ENCODE data around the gene IFNGR1.

Gene IFNGR1

DNA sequence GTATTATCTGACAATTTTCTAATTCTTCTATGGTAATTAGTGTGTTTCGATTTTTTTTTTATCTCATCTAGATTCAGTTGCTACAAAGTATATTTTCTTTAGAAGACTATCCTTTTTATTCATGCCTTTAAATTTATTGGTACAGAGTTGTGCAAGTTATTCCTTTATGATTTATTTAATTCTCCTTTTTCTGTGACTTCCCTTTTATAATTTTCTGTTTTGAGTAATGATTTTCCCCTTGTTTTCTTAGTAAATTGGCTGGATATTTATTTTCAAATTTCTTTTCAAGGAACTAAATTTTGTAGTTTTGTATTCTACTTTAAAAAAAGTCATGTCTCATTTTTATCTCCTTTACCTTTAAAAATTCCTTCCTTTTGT, 43.3 kb downstream of the IFNGR1 start:
- DNase-seq (ENCODE audit: low spot score) = no peak

DNA sequence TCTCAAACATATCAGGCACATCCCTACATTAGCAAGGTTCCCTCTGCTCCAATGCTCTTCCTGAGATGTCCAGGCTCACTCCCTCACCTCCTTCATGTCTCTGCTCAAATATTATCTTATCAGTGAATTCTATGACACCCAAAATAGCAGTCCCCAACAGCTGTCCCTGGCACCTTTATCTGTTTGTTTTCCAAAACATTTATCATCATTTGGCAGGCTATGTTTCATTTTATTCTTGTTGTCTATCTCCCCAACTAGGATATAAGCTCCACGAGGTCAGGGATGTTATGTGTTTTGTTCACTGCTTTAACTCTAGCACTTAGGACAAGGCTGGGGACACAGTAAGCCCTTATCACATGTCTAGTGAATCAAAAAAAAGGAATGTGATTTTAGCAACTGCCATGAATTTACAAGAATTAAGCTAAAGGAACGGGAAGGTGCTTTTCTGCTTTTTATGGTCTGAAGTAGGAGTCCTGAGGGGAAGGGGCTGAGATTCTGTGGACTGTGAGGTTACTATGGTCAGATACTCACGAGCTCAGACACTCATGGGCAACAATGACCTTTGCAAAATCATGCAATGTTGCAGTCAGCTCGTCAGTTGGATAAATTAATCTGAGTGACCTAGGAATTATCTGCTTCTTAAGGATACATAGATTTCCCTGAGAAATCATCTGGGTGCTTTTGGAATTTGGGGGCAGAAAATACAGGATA, 43.9 kb downstream of the IFNGR1 start:
- DNase-seq (ENCODE audit: low spot score) = no peak

- no peak for DNase-seq (ENCODE audit: low spot score)
Measured at GRCh38 chr6:137173501-137173900, 45.7 kb downstream of the IFNGR1 start, which contains the start of gene IL22RA2. Gene IL22RA2, minus strand, starts transcription at chr6:137173644. Its CDS starts 11,895 bp downstream, at chr6:137161749.

- no peak for DNase-seq (ENCODE audit: low spot score)
Measured at GRCh38 chr6:137172734-137173431, 46.3 kb downstream of the IFNGR1 start.

GRCh38 chr6:137171824-137172733, 47.1 kb downstream of the IFNGR1 start:
- no peak for DNase-seq (ENCODE audit: low spot score)

DNA sequence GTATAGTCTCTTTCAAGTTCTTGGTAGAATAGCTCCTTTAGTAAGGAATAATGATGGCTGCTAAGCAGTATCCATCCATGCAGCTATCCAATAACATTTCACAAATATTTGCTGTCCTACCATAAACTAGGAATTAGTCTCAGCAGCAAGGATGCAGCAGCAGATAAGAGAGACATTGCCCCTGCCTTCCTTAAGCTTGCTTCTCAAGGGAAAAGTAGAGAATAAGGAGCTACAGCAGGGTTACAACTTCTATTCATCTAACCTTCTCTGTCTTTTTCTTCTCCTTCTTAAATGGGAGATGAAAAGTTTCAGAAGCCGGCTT, 48.2 kb downstream of the IFNGR1 start:
- DNase-seq (ENCODE audit: low spot score) = no peak

GRCh38 chr6:137170266-137171052, 48.7 kb downstream of the IFNGR1 start:
- DNase-seq (ENCODE audit: low spot score) = no peak

- no peak for DNase-seq (ENCODE audit: low spot score)
Measured at GRCh38 chr6:137167702-137168377, 51.3 kb downstream of the IFNGR1 start.

DNA sequence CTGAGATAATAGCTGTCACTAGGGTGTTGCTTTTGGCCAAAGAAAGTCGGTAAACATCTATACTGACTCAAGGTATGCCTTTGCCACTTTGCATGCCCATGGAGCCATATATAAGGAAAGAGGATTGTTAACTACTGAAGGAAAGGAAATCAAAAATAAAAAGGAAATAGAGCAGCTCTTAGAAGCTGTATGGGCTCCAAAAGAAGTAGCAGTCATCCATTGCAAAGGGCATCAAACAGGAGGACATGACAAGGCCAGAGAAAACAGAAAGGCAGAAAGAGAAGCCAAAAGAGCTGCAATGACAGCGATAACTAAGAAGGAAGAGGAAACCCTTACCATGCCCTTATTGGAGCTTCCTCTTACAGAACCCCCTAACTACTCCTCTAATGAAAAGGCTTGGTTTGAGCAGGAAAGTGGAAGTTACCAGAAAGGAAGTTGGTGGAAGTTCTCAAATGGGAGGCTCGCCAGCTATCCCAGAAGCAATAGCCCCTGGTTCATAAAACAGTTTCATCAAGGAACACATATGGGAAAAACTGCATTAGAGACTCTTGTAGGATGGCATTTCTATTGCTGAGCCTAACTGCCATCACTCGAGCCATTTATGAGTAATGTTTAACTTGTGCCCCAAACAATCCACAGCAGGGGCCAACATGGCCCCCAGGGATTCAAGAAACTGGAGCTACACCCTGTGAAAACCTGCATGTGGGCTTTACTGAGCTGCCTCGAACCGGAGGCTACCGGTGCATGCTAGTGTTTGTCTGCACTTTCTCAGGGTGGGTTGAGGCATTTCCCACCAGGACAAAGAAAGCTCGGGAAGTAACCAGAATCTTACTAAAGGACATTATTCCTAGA, 52.7 kb downstream of the IFNGR1 start:
- no peak for DNase-seq (ENCODE audit: low spot score)

DNA sequence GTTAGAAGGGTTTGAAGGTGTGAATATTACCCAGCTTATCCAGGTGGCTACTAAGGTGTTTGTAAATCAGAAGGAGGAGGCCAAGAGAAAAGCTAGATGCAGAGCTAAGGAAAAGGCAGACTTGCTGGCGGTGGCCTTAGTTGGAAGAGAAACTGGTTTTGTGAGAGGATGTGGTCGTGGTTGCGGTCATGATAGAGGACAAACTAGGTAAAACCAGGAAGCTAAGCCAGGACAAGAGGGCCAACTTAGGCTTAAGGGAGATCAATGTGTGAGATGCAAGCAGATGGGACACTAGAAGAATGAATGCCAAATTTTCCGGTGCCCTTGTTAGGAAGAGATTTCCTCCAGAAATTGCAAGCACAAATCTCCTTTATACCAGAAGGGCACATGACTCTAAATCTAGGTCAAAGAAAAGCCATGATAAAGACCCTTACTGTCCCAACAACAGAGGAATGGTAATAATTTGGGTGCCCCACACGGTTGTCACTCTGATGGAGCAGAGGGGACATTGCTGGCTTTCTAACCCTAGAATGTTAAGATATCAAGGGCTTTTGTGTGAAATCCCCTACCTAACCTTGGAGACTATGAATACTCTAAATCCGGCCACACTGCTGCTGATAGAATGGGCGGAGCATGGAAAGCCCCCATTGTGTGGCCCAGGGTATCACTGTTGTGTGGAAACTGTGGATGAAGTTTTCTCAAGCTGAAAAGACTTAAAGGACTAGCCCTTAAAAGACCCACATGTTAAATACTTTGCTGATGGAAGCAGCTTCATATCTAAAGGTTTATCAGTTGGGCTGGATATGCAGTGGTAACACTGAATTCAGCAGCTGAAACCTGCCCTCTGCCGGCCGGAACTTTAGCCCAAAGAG, 53.6 kb downstream of the IFNGR1 start:
- no peak for DNase-seq (ENCODE audit: low spot score)

GRCh38 chr6:137163732-137164318, 55.4 kb downstream of the IFNGR1 start:
- no peak for DNase-seq (ENCODE audit: low spot score)

DNA sequence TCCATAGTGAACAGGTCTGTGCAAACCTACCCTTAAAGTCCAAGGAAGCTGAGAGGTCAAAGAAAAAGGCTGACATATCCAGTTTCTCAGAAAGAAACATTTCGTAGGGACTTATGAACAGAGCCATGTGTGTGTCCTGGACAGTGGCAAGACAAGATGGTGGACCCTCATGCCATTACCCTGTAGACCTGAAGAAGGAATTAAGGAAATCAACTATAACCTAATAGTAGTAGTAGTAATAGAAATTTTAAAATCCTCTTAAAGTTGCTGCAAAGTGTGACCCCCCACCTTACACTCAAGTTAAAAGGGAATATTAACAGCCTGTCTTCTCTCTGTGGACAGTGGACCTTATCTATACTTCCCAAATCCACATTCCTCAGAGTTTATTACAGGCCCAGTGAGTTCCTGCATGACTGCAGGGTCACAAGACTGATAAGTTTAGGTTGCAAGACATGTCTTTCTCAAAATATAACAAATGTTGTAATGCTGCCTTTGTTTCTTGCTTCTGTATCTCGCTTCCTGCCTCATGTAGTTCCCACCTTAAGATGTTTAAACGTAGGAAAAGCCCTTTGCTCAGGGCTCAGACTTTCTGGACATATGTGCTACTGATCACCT, 56.4 kb downstream of the IFNGR1 start:
- no peak for DNase-seq (ENCODE audit: low spot score)

DNA sequence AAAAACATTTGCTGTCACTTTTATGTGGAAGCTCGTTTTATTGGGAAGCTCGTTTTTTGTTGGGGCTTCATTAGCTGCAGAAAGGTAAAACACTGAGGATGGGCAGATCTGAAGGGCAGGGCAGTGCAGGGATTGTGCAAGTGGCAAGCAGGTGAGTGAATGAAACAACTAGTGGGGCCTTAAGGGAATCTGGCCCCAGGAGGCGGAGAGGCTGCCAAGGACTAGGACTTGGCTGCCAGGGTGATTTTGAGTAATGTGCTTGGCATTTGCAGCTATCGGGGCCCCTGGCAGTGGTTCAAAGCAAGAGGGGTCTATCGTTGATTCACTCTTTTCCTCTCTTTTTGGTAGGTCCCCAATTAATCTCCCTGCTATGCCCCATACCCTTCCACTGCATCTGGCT, 57.2 kb downstream of the IFNGR1 start:
- no peak for DNase-seq (ENCODE audit: low spot score)

DNA sequence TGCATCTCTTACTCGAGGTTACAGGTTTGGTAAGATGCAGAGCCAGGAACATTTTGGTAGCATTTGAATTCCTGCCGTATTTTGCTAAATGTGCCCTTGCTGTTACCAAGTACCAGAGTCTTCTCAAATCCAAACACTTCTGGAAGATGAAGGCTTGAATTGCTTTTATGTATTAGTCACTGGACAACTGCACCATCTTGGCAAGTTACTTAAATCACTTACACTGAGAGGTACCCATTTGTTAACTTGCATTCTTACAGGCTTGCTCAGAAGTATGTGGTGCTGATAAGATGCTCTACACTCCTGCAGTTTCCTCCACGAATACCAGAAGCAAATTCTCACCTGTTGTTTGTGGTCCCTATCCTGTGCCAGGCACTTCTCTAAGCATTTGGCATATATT, 58.4 kb downstream of the IFNGR1 start:
- DNase-seq (ENCODE audit: low spot score) = no peak

- DNase-seq (ENCODE audit: low spot score) = no peak
Measured at GRCh38 chr6:137159912-137160311, 59.3 kb downstream of the IFNGR1 start.

DNA sequence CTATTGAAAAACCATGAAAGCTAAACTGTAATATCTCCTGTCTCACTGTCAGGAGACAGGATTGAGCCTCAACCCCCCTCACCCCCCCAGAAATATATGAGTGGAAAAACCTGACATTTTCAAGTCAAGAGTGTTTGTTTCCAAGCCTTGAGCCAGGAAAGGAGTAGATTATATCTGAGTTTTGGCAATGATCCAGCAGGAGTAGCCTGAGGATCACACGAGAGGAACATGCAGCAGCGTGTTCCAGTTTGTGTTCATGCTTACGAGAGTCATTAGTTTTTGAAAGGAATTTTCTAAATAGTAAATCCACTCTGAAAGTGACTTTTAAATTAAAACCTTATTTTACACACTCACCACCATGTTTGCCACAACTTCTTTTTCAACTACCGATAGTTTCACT, 61.6 kb downstream of the IFNGR1 start:
- no peak for DNase-seq (ENCODE audit: low spot score)

GRCh38 chr6:137156650-137157049, 62.5 kb downstream of the IFNGR1 start:
- DNase-seq (ENCODE audit: low spot score) = no peak

DNA sequence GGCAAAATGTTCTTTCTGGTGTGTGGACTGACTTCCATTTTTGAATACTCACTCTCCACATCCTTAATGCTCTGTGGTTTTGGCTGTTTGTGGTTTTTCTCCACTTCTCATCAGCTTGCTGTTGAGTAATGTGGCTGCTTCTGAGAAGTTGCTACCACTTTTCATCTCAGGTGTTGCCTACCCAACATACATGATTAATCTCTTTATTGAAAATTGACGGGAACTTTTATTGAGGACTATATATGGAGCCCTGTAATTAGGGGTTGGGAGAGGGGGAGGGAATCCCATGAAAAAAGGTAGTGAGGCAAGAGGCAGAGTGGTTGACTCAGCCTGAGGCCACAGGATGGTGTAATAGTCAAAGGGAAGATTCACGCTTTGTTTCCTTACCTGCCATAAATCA, 63.4 kb downstream of the IFNGR1 start:
- DNase-seq (ENCODE audit: low spot score) = no peak

DNA sequence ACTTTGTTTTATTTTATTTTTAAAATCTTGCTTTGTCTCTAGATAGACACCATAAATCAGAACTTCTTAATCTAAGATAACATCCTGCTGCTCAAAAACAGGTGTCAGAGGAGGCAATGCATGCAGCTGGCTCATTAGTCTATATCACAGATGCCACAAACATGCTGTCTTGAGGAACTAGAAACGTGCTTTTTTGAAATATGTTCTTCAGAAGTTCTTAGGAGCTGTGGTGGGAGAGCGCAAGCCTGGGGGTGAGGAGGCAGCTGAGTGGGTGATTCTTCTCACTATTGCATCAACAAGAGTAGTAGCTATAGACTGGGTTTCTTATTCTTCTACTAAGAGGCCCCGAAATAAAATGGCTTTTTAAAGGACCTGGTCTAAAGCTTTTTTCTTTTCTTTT, 69.1 kb downstream of the IFNGR1 start:
- DNase-seq (ENCODE audit: low spot score) = no peak
